C4-2B (cell line): Measurements from ENCODE around the gene APOBR.
"Not testable (repeated sequence)": the region's sequence is repeated elsewhere in the genome, so short reads cannot be mapped to it uniquely, and the experiment has no call there.

ENCODE experiments used
- CTCF ChIP-seq: fragments of 450-650 bp; conservative IDR thresholded peaks from 2 replicates; pipeline ENCODE4 v1.5.1; 2017; ENCODE audit warnings: mild to moderate bottlenecking
- ZFX ChIP-seq: fragments of 450-650 bp; IDR thresholded peaks from 2 replicates; pipeline ENCODE4 v1.6.1; 2017

- not testable (repeated sequence) for TF ChIP-seq CTCF, ZFX
These were observed 6.2 kb downstream of the APOBR start for GRCh38 chr16:28500476-28501180.
